KOPT-K1 (cell line): ENCODE measurements around the gene THAP7.

Experiments
- H3K27ac ChIP-seq: fragments of 200-600 bp; sonication (generic); 2 replicates; pipeline ENCODE4 v1.5.1; 2016; ENCODE audit warnings: antibody characterized with exemption, mild to moderate bottlenecking, low read depth, low read length; ENCODE audit not compliant: poor library complexity, severe bottlenecking
- H3K36me3 ChIP-seq: fragments of 200-600 bp; sonication (generic); 2 replicates; pipeline ENCODE4 v1.5.1; 2017; ENCODE audit warnings: antibody characterized with exemption, mild to moderate bottlenecking, low read length, moderate library complexity; ENCODE audit not compliant: insufficient read depth
- H3K9me3 ChIP-seq: fragments of 200-600 bp; sonication (generic); 2 replicates; pipeline ENCODE4 v1.5.1; 2017; ENCODE audit warnings: antibody characterized with exemption, low read length, mild to moderate bottlenecking; ENCODE audit not compliant: insufficient read depth, poor library complexity, severe bottlenecking

The THAP7 gene

DNA sequence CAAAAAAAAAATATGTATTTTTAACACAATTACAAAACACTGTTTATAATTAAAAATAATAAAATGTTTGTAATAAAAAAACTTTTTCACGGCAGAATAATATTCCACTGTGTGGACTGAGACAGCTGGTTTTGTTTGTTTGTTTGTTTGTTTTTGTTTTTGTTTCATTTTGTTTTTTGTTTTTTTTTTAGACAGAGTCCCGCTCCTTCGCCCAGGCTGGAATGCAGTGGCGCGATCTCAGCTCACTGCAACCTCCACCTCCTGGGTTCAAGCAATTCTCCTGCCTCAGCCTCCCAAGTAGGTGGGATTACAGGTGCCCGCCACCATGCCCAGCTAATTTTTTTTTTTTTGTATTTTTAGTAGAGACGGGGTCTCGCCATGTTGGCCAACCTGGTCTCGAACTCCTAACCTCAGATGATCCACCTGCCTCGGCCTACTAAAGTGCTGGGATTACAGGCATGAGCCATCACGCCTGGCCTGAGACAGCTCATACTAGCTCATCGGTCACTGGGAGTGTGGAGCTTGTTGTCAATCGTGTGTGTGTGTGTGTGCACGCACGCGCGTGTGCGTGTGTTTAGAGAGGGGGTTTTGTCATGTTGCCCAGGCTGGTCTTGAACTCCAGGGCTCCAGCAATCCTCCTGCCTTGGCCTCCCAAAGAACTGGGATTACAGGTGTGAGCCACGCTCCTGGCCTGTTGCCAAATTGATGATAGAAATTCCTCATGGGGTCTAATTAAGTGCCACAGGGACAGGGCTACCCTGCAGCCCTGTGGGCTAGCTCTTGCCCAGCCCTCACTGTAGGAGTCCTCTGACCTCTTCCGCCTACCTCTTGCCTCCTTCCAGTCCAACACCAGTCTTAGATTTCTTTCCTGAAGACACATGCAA lies 42.1 kb downstream of the THAP7 start:
- no peaks in the 10 kb centered on the region for H3K36me3 ChIP-seq
- no peaks in the 10 kb centered on the region for H3K9me3 ChIP-seq
- no peak overlapping the region for H3K27ac ChIP-seq

DNA sequence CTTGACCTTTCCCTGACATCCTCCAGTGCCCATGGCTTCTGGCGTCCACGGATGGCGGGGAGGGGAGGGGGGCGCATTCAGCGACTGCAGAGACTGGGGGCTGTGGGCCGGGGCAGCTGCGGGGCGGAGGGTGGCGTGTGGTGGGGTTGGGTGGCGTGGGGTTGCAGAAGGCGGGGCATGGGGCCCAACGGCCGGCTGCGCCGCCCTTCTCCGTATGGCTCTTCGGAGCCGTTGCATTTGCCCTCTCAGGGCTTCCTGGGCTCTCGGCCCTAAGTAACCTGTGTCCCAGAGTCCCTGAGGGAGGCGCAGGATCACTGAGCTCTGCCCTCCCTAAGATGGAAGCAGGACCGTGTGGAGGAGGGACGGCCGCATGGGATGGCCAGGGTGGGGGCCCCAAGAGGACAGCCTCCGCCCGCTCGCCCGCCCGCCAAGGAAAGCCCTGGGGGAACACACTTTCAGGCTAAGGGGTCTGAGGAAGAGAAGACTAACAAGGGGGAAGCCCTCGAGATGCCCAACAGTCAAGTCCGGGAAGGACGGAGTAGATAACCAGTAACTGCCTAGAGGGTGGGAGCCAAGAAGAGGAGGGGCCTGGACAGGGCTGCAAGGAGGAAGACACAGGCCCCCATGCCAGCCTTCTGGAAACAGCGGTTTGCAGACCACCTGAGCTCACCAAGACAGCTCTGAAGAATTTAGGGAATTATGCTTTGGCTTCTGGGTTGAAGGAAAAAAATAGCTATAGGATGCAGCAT lies 44.1 kb downstream of the THAP7 start:
- H3K27ac ChIP-seq, result no peak overlapping the region
- peaks cover 19% of the 10 kb centered on the region for H3K36me3 ChIP-seq
- H3K9me3 ChIP-seq, result no peaks in the 10 kb centered on the region

GRCh38 chr22:20957102-20957682 lies 44.7 kb downstream of the THAP7 start:
- no peaks in the 10 kb centered on the region for H3K9me3 ChIP-seq
- peaks cover 26% of the 10 kb centered on the region for H3K36me3 ChIP-seq
- no peak overlapping the region for H3K27ac ChIP-seq

- Histone ChIP-seq H3K9me3 (no peaks in the 10 kb centered on the region), H3K27ac (no peak overlapping the region), H3K36me3 (peaks cover 33% of the 10 kb centered on the region)
Observed at GRCh38 chr22:20956258-20957101, 45.4 kb downstream of the THAP7 start.

DNA sequence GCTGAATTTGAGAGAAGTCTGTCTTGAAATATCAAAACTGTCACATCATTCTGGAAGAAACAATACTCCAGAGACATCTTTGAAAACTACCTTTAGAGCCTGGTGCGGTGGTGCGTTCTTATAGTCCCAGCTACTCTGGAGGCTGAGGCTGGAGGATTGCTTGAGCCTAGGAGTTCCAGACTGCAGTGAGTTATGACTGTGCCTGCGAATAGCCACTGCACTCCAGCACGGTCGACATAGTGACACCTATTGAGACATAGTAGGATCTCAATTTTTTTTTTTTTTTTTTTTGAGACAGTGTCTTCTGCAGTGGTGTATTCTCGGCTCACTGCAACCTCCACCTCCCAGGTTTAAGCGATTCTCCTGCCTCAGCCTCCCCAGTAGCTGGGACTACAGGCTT lies 46.4 kb downstream of the THAP7 start:
- Histone ChIP-seq H3K27ac (no peak overlapping the region), H3K9me3 (no peaks in the 10 kb centered on the region), H3K36me3 (peaks cover 42% of the 10 kb centered on the region)

DNA sequence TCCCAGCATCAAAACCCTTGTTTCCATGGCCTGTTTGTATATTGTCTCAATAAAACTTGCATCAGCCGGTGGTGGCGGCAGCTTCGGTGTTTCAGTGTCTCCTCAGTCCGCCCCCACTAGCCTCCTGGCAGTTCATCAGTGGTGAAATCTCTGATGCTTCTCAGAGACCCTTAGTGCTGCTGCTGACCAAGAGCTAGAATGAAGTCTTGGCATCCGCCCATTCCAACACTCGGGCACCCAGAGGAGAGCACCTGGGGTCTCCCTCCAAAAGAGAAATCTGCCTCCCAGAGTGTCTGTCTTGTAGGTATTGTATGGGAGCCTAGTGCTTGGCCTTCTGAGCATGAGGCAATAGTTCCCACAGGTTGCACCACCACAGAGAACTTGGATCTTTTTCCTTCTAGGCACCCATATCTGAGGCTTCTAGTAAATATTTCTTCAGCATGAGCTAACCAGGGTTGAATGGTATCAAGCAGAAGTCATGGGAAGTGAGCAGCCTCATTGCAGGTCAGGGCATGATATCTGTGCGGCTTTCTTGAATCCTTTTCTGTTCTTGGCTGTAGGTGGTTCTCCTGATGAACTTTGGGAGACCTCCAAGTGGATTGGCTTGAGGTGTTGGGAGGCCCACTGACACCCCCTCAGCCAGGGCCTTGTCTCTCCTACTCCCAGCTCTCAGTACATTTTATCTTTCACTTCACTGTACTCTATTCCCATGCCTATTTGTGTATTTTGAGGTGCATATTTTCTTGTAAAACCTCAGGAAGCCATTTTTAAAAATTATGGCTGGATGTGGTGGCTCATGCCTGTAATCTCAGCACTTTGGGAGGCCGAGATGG lies 48.0 kb downstream of the THAP7 start:
- H3K36me3 ChIP-seq, result peaks cover 59% of the 10 kb centered on the region

GRCh38 chr22:20953342-20953608 lies 48.6 kb downstream of the THAP7 start:
- H3K36me3 ChIP-seq, result peaks cover 65% of the 10 kb centered on the region
- no peak overlapping the region for H3K27ac ChIP-seq
- H3K9me3 ChIP-seq, result no peaks in the 10 kb centered on the region

More for the DNA sequence above, 48.0 kb downstream of the THAP7 start:
- Histone ChIP-seq H3K9me3 (no peaks in the 10 kb centered on the region), H3K27ac (no peak overlapping the region)

GRCh38 chr22:20952544-20953341 lies 49.2 kb downstream of the THAP7 start:
- H3K36me3 ChIP-seq, result peaks cover 70% of the 10 kb centered on the region
- no peaks in the 10 kb centered on the region for H3K9me3 ChIP-seq
- H3K27ac ChIP-seq, result no peak overlapping the region

- Histone ChIP-seq H3K27ac (no peak overlapping the region), H3K36me3 (peaks cover 77% of the 10 kb centered on the region), H3K9me3 (no peaks in the 10 kb centered on the region)
Observed at GRCh38 chr22:20951932-20952380, 50.0 kb downstream of the THAP7 start.

DNA sequence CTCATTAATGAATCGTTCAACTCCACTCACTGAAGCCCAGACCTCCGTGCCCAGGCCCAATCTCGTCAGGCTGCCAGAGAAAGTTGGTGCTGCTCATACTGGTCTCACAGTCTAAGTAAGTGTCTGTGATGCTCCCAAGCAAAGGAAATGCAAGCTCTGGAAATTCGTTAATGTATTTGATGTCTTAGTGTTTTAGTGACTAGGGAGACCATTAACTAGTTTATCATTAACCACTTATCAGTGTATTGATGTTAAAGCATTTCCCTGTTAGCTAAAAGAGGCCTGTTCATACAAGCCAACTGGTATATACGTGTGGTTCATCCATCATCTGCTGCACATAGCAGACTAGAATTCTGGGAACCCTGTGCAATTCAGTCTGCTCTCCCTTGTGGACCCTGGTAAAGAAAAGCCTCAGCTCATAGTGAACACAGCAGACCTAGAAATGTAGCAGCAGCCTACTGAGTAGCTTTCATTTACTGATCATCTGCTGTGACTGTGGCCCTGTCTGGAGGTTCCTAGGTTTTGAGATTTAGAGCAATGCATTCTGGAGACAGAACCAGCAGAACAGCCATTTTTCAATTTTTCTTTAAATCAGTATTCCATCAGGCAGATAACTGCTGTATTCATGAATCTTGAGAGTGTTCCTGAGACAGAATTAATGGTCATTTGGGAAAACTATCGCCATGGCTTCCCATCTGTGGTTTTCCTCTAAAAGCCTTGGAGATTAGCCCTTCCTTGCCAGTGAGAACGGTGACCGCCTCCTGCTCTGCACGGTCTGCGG lies 50.6 kb downstream of the THAP7 start:
- Histone ChIP-seq H3K36me3 (peaks cover 83% of the 10 kb centered on the region), H3K27ac (no peak overlapping the region), H3K9me3 (no peaks in the 10 kb centered on the region)

DNA sequence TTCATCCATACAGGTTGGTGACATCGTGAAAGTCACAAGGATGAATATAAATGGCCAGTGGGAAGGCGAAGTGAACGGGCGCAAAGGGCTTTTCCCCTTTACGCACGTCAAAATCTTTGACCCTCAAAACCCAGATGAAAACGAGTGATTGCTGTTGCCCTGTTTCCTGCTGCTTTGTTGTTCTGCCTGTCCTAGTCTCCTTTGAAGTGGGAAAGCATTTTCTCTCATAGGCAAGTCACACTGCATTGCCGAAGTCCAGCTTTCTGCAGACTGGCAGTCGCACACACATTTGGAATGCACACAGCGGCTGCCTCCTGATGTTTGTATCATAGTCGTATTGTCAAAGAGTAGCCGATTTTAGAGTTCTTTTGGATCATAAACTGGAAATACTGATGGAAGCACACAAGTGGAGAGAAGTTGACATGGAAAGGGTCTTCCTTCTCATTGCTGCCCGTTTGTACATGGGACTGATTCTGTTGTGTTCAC lies 52.2 kb downstream of the THAP7 start:
- peaks cover 98% of the 10 kb centered on the region for H3K36me3 ChIP-seq
- H3K27ac ChIP-seq, result no peak overlapping the region
- H3K9me3 ChIP-seq, result no peaks in the 10 kb centered on the region
